Femur (tissue), 1 donor: Measurements from ENCODE around the gene MTM1.
A peak's percentile ranks its signal among the peaks of the same experiment; 100 is the strongest.

Experiments used
- DNase-seq: peaks from one replicate; pipeline ENCODE4 v3.0.0-alpha.2; 2017

The MTM1 gene

GRCh38 chrX:150680974-150681373, 112.6 kb downstream of the MTM1 start:
- no peak for DNase-seq

GRCh38 chrX:150683112-150683511, 114.7 kb downstream of the MTM1 start:
- DNase-seq, result no peak

GRCh38 chrX:150683536-150684146, 115.2 kb downstream of the MTM1 start:
- no peak for DNase-seq

- DNase-seq, result no peak
These were observed 120.6 kb downstream of the MTM1 start for GRCh38 chrX:150688911-150689451.

- DNase-seq, result no peak
These were observed 121.7 kb downstream of the MTM1 start for GRCh38 chrX:150690126-150690525.

GRCh38 chrX:150692296-150692695, 123.9 kb downstream of the MTM1 start:
- DNase-seq, result no peak

- DNase-seq, result peak; percentile 41
These were observed 124.7 kb downstream of the MTM1 start, which contains the start of gene MTMR1 for GRCh38 chrX:150692831-150693724. Gene MTMR1 (plus strand): TSS chrX:150693396. CDS start chrX:150693531, 135 bp downstream.

GRCh38 chrX:150693725-150694574, 125.5 kb downstream of the MTM1 start:
- DNase-seq, result peak; percentile 77

- DNase-seq, result no peak
These were observed 126.5 kb downstream of the MTM1 start for GRCh38 chrX:150694738-150695410.

- DNase-seq, result no peak
These were observed 127.9 kb downstream of the MTM1 start for GRCh38 chrX:150696331-150696730.

GRCh38 chrX:150696866-150697265, 128.4 kb downstream of the MTM1 start:
- no peak for DNase-seq

- DNase-seq, result no peak
These were observed 129.2 kb downstream of the MTM1 start for GRCh38 chrX:150697641-150698040.

- no peak for DNase-seq
These were observed 130.6 kb downstream of the MTM1 start for GRCh38 chrX:150698981-150699380.

GRCh38 chrX:150700107-150700506, 131.7 kb downstream of the MTM1 start:
- DNase-seq, result no peak

GRCh38 chrX:150701377-150701776, 133.0 kb downstream of the MTM1 start:
- DNase-seq, result no peak

GRCh38 chrX:150702966-150703694, 134.7 kb downstream of the MTM1 start:
- DNase-seq, result no peak

GRCh38 chrX:150703695-150703974, 135.2 kb downstream of the MTM1 start:
- DNase-seq, result no peak

GRCh38 chrX:150704030-150704613, 135.7 kb downstream of the MTM1 start:
- no peak for DNase-seq

- no peak for DNase-seq
These were observed 144.2 kb downstream of the MTM1 start for GRCh38 chrX:150712619-150713018.

GRCh38 chrX:150715184-150715583, 146.8 kb downstream of the MTM1 start:
- no peak for DNase-seq

GRCh38 chrX:150719621-150720020, 151.2 kb downstream of the MTM1 start:
- no peak for DNase-seq
